HepG2 (cell line): ENCODE data around the gene B3GNT9. TPM values are rescaled to one million over a fixed set of nuclear protein-coding genes. Genes with fewer than 3 reads are reported as not detected.

Source experiments
- ERF ChIP-seq: IDR thresholded peaks from 2 replicates; pipeline ENCODE4 v1.6.1; 2018; ENCODE audit warnings: missing biosample characterization, missing genetic modification reagents
- MAFG ChIP-seq: sonication (generic); formaldehyde crosslinking; IDR thresholded peaks from 2 replicates; pipeline ENCODE4 v1.5.1; 2020; ENCODE audit warnings: mild to moderate bottlenecking, missing genetic modification reagents
- MED8 ChIP-seq: sonication (generic); formaldehyde crosslinking; IDR thresholded peaks from 2 replicates; pipeline ENCODE4 v1.8.1; 2023; ENCODE audit warnings: mild to moderate bottlenecking, missing genetic modification reagents; ENCODE audit not compliant: insufficient replicate concordance
- MIXL1 ChIP-seq: IDR thresholded peaks from 2 replicates; pipeline ENCODE4 v1.6.1; 2016
- PHF20 ChIP-seq: sonication (generic); formaldehyde crosslinking; IDR thresholded peaks from 2 replicates; pipeline ENCODE4 v1.5.0; 2020; ENCODE audit warnings: mild to moderate bottlenecking, missing genetic modification reagents
- PTBP1 ChIP-seq: fragments of 200-400 bp; formaldehyde crosslinking; IDR thresholded peaks from 2 replicates; pipeline ENCODE4 v1.6.1; 2018; ENCODE audit warnings: low read length, low read depth; ENCODE audit not compliant: poor library complexity, severe bottlenecking
- SOX13 ChIP-seq, 3 experiments: fragments of 450-650 bp in 1 of 3; sonication (generic) in 1 of 3; formaldehyde crosslinking in 1 of 3; IDR thresholded peaks in 2 of 3; conservative IDR thresholded peaks in 1 of 3; 2 replicates each; pipeline versions ENCODE4 v1.5.0 to v1.6.1; 2016 to 2020; ENCODE audit warnings: antibody characterized with exemption in 1 of 3, mild to moderate bottlenecking in 1 of 3, missing compliant biosample characterization in 1 of 3, missing genetic modification reagents in 1 of 3, moderate library complexity in 1 of 3
- TEAD3 ChIP-seq: optimal IDR thresholded peaks from 2 replicates; pipeline ENCODE3; 2016; ENCODE audit warnings: borderline replicate concordance
- ZBTB7B ChIP-seq: sonication (generic); formaldehyde crosslinking; IDR thresholded peaks from 2 replicates; pipeline ENCODE4 v1.4.0; 2020; ENCODE audit warnings: missing genetic modification reagents
- ZFP41 ChIP-seq: sonication (generic); formaldehyde crosslinking; IDR thresholded peaks from 2 replicates; pipeline ENCODE4 v1.4.0; 2020; ENCODE audit warnings: mild to moderate bottlenecking, missing genetic modification reagents, borderline replicate concordance
- ZFYVE20 ChIP-seq: sonication (generic); formaldehyde crosslinking; IDR thresholded peaks from 2 replicates; pipeline ENCODE4 v1.8.0; 2023; ENCODE audit warnings: low read depth, mild to moderate bottlenecking, moderate library complexity, missing genetic modification reagents, borderline replicate concordance
- ZNF546 ChIP-seq: sonication (generic); formaldehyde crosslinking; conservative IDR thresholded peaks from 2 replicates; pipeline ENCODE4 v1.8.1; 2023; ENCODE audit warnings: mild to moderate bottlenecking, missing genetic modification reagents
- ZNF547 ChIP-seq: sonication (generic); formaldehyde crosslinking; IDR thresholded peaks from 2 replicates; pipeline ENCODE4 v1.5.1; 2020; ENCODE audit warnings: mild to moderate bottlenecking, missing genetic modification reagents
- ZNF572 ChIP-seq: sonication (generic); formaldehyde crosslinking; IDR thresholded peaks from 2 replicates; pipeline ENCODE4 v1.5.1; 2020; ENCODE audit warnings: mild to moderate bottlenecking, missing genetic modification reagents
- ZNF83 ChIP-seq: sonication (generic); formaldehyde crosslinking; IDR thresholded peaks from 2 replicates; pipeline ENCODE4 v1.4.0; 2020; ENCODE audit warnings: missing genetic modification reagents, mild to moderate bottlenecking, borderline replicate concordance
- polyA plus RNA-seq, 8 experiments: library from polyadenylated mRNA; depleted of rRNA in 3 of 8; stranded (reverse) in 7 of 8; unstranded in 1 of 8; fragments of >200 nt; fragmentation: Illumina TruSeq in 4 of 8; extraction: Trizol in 4 of 8; gene quantifications; 2 replicates each; pipeline versions ENCODE4 v1.2.1 to v1.2.3, GENCODE V29; 2011 to 2016; ENCODE audit warnings: low read depth in 4 of 8, missing spikeins in 1 of 8, mixed read lengths in 1 of 8; ENCODE audit not compliant: insufficient read depth in 1 of 8
- total RNA-seq, 5 experiments: library from RNA; depleted of rRNA; stranded (reverse); fragments of >200 nt; fragmentation: Illumina TruSeq; extraction: Trizol; gene quantifications; 2 replicates each; pipeline ENCODE4 v1.2.3, GENCODE V29; 2016; ENCODE audit warnings: low read depth in 1 of 5
- TF ChIP-seq, protein P1 (sequence below): sonication (generic); formaldehyde crosslinking; IDR thresholded peaks from 2 replicates; pipeline ENCODE4 v1.8.0; 2023; ENCODE audit warnings: mild to moderate bottlenecking, missing genetic modification reagents
- TF ChIP-seq, protein P2 (sequence below): sonication (generic); formaldehyde crosslinking; IDR thresholded peaks from 2 replicates; pipeline ENCODE4 v1.8.1; 2022; ENCODE audit warnings: mild to moderate bottlenecking, missing genetic modification reagents
- TF ChIP-seq, protein P3 (sequence below): IDR thresholded peaks from 2 replicates; pipeline ENCODE4 v1.6.1; 2012; ENCODE audit warnings: inconsistent platforms
- TF ChIP-seq, protein P4 (sequence below): sonication (generic); formaldehyde crosslinking; IDR thresholded peaks from 2 replicates; pipeline ENCODE4 v1.8.0; 2022; ENCODE audit warnings: missing genetic modification reagents, mild to moderate bottlenecking, borderline replicate concordance
- TF ChIP-seq, protein P5 (sequence below): sonication (generic); formaldehyde crosslinking; IDR thresholded peaks from 2 replicates; pipeline ENCODE4 v1.4.0; 2020; ENCODE audit warnings: missing genetic modification reagents

Gene B3GNT9
- total and polyA plus RNA-seq, 2 of the 13 experiments (the other 11 are each of a cell fraction or from before 2014, with no cell fraction given) = 1.5 to 3.1 TPM

DNA sequence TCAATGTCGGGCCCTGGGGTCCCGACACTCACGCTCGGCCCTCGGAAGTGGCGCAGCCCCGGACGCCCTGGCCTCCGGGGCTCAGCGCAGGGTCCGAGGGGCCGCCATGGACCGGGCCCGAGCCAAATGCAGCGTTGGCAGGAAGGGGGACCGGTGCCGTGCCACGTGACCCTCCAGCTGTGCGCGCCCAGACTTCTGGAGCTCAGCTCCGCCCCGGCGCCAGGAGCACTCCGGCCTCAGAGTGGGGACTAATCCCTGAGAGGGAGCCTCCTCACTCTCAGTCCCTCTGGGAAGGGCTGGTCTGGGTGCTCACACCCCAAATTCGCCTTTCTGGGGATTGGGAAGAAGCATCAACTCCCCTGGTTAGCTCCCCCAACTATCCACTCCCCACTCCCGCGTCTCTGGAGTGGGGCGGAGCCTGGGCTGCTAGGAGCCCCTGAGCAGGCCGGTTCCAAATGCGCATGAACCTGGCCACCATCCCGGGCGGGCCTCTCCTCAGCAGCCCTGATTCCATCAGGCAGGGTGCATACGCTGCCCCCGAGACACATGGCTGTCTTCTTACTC lies at the start of gene B3GNT9 (continued):
- TF ChIP-seq ZNF83 (CRISPR knock-in tag) (peak; percentile 65; the same call in 1 of the 2 replicates), MAFG (CRISPR knock-in tag) (no peak), ZNF547 (CRISPR knock-in tag) (peak; percentile 76; the same call in 1 of the 2 replicates), SOX13 (IDR thresholded peaks at IDR 0.05) (no peak), SOX13 (CRISPR knock-in tag; conservative IDR thresholded peaks at IDR 0.05 in 1 of 2, IDR thresholded peaks at IDR 0.05 in 1 of 2) (0 out of 4 replicates have a peak, but pooled peaks of 1 of the 2 experiments have one; percentile 21), ZFYVE20 (CRISPR knock-in tag) (0 out of 2 replicates have a peak, but pooled peaks have one; percentile 32), ERF (CRISPR knock-in tag) (peak; percentile 59; the same call in 1 of the 2 replicates), ZFP41 (CRISPR knock-in tag) (peak; percentile 94), MED8 (CRISPR knock-in tag) (no peak), TEAD3 (CRISPR knock-in tag) (peak; percentile 8), ZNF546 (peak; percentile 80; the same call in 1 of the 2 replicates), MIXL1 (CRISPR knock-in tag) (no peak), PHF20 (CRISPR knock-in tag) (peak; percentile 16; the same call in 1 of the 2 replicates), PTBP1 (no peak), ZNF572 (CRISPR knock-in tag) (peak; percentile 95; the same call in 1 of the 2 replicates), ZBTB7B (CRISPR knock-in tag) (peak; percentile 38; the same call in 1 of the 2 replicates)
- TF ChIP-seq, protein P1, sequence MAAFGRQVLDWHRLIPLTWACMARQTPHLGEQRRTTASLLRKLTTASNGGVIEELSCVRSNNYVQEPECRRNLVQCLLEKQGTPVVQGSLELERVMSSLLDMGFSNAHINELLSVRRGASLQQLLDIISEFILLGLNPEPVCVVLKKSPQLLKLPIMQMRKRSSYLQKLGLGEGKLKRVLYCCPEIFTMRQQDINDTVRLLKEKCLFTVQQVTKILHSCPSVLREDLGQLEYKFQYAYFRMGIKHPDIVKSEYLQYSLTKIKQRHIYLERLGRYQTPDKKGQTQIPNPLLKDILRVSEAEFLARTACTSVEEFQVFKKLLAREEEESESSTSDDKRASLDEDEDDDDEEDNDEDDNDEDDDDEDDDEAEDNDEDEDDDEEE = peak; percentile 56; the same call in 1 of the 2 replicates
- TF ChIP-seq, protein P2, sequence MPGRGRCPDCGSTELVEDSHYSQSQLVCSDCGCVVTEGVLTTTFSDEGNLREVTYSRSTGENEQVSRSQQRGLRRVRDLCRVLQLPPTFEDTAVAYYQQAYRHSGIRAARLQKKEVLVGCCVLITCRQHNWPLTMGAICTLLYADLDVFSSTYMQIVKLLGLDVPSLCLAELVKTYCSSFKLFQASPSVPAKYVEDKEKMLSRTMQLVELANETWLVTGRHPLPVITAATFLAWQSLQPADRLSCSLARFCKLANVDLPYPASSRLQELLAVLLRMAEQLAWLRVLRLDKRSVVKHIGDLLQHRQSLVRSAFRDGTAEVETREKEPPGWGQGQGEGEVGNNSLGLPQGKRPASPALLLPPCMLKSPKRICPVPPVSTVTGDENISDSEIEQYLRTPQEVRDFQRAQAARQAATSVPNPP (CRISPR knock-in tag) = 0 out of 2 replicates have a peak, but pooled peaks have one; percentile 20
- TF ChIP-seq, protein P3, sequence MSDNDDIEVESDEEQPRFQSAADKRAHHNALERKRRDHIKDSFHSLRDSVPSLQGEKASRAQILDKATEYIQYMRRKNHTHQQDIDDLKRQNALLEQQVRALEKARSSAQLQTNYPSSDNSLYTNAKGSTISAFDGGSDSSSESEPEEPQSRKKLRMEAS = peak; percentile 63; the same call in 1 of the 2 replicates
- TF ChIP-seq, protein P4, sequence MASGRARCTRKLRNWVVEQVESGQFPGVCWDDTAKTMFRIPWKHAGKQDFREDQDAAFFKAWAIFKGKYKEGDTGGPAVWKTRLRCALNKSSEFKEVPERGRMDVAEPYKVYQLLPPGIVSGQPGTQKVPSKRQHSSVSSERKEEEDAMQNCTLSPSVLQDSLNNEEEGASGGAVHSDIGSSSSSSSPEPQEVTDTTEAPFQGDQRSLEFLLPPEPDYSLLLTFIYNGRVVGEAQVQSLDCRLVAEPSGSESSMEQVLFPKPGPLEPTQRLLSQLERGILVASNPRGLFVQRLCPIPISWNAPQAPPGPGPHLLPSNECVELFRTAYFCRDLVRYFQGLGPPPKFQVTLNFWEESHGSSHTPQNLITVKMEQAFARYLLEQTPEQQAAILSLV (CRISPR knock-in tag) = peak; percentile 67; the same call in 1 of the 2 replicates
- TF ChIP-seq, protein P5, sequence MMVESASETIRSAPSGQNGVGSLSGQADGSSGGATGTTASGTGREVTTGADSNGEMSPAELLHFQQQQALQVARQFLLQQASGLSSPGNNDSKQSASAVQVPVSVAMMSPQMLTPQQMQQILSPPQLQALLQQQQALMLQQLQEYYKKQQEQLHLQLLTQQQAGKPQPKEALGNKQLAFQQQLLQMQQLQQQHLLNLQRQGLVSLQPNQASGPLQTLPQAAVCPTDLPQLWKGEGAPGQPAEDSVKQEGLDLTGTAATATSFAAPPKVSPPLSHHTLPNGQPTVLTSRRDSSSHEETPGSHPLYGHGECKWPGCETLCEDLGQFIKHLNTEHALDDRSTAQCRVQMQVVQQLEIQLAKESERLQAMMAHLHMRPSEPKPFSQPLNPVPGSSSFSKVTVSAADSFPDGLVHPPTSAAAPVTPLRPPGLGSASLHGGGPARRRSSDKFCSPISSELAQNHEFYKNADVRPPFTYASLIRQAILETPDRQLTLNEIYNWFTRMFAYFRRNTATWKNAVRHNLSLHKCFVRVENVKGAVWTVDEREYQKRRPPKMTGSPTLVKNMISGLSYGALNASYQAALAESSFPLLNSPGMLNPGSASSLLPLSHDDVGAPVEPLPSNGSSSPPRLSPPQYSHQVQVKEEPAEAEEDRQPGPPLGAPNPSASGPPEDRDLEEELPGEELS = no peak; the same call in 1 of the 2 replicates
